ENCODE measurements around the gene CYP2C8.
"Not testable (repeated sequence)": the region's sequence is repeated elsewhere in the genome, so short reads cannot be mapped to it uniquely, and the experiment has no call there.

Gene CYP2C8

GRCh38 chr10:95069286-95069685, at the start of gene CYP2C8:
Gene CYP2C8, minus strand, starts transcription at chr10:95069497. Its CDS starts 95 bp downstream, at chr10:95069402.
- DNase-seq, result no peak

GRCh38 chr10:95116869-95117269, 47.6 kb upstream of the CYP2C8 start:
- no peak for DNase-seq

- DNase-seq, result not testable (repeated sequence)
Observed at GRCh38 chr10:95110823-95111222, 41.5 kb upstream of the CYP2C8 start.

- DNase-seq, result no peak
Observed at GRCh38 chr10:95097805-95098204, 28.5 kb upstream of the CYP2C8 start.

GRCh38 chr10:95096143-95096542, 26.8 kb upstream of the CYP2C8 start:
- no peak for DNase-seq

- DNase-seq, result not testable (repeated sequence)
Observed at GRCh38 chr10:95079626-95080025, 10.3 kb upstream of the CYP2C8 start.

GRCh38 chr10:95077556-95077955, 8.3 kb upstream of the CYP2C8 start:
- DNase-seq, result no peak

- DNase-seq, result no peak
Observed at GRCh38 chr10:95071107-95071660, 1.9 kb upstream of the CYP2C8 start.

GRCh38 chr10:95064125-95064524, 5.2 kb downstream of the CYP2C8 start:
- not testable (repeated sequence) for DNase-seq

- DNase-seq, result no peak
Observed at GRCh38 chr10:95056744-95057363, 12.4 kb downstream of the CYP2C8 start.

- no peak for DNase-seq
Observed at GRCh38 chr10:95049919-95050318, 19.4 kb downstream of the CYP2C8 start.

GRCh38 chr10:95048206-95048605, 21.1 kb downstream of the CYP2C8 start:
- DNase-seq, result no peak

GRCh38 chr10:95039281-95039680, 30.0 kb downstream of the CYP2C8 start:
- no peak for DNase-seq

GRCh38 chr10:95035332-95036295, 33.7 kb downstream of the CYP2C8 start:
- no peak for DNase-seq

GRCh38 chr10:95034401-95034800, 34.9 kb downstream of the CYP2C8 start:
- no peak for DNase-seq

GRCh38 chr10:95031656-95032055, 37.6 kb downstream of the CYP2C8 start:
- no peak for DNase-seq

- no peak for DNase-seq
Observed at GRCh38 chr10:95026461-95026860, 42.8 kb downstream of the CYP2C8 start.

GRCh38 chr10:94997741-94998174, 71.5 kb downstream of the CYP2C8 start:
- no peak for DNase-seq

GRCh38 chr10:94992811-94993210, 76.5 kb downstream of the CYP2C8 start:
- no peak for DNase-seq

- DNase-seq, result no peak
Observed at GRCh38 chr10:94991243-94991888, 77.9 kb downstream of the CYP2C8 start.

- DNase-seq, result no peak
Observed at GRCh38 chr10:94989192-94989591, 80.1 kb downstream of the CYP2C8 start.
